PC-9 (cell line): ENCODE data around the gene ENKUR.

Experiments
- EZH2 ChIP-seq: fragments of 200-600 bp; sonication (generic); IDR thresholded peaks from 2 replicates; pipeline ENCODE4 v1.8.0; 2017; ENCODE audit warnings: antibody characterized with exemption, low read depth
- TF ChIP-seq, protein P1 (sequence below): fragments of 200-600 bp; sonication (generic); conservative IDR thresholded peaks from 2 replicates; pipeline ENCODE4 v1.6.1; 2017; ENCODE audit warnings: mixed run types, antibody characterized with exemption, mild to moderate bottlenecking, moderate library complexity

DNA sequence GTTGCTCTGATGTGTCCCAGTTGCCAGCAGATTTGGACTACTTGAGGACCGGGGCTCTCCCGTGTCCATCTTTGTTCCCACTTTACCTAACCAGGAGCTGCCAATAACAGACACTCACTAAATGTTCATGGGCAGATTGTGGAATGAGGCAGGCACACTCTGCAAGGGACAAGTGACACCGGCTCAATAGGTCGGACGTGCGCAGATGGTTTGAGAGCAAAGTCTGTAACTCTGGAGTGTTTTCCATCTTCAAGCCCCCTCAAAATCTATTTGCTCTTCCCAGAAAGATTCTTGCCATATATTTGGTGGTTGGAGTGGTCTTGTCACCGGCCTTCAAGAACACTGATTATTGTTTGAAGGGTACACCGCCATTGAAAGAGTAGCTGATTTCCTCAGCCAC is 47.7 kb upstream of the ENKUR start:
- TF ChIP-seq, protein P1, sequence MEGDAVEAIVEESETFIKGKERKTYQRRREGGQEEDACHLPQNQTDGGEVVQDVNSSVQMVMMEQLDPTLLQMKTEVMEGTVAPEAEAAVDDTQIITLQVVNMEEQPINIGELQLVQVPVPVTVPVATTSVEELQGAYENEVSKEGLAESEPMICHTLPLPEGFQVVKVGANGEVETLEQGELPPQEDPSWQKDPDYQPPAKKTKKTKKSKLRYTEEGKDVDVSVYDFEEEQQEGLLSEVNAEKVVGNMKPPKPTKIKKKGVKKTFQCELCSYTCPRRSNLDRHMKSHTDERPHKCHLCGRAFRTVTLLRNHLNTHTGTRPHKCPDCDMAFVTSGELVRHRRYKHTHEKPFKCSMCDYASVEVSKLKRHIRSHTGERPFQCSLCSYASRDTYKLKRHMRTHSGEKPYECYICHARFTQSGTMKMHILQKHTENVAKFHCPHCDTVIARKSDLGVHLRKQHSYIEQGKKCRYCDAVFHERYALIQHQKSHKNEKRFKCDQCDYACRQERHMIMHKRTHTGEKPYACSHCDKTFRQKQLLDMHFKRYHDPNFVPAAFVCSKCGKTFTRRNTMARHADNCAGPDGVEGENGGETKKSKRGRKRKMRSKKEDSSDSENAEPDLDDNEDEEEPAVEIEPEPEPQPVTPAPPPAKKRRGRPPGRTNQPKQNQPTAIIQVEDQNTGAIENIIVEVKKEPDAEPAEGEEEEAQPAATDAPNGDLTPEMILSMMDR: no peak
- no peak for TF ChIP-seq EZH2
